GM18951 (cell line): ENCODE data around the gene UPK3BL2.
"Not testable (repeated sequence)": the region's sequence is repeated elsewhere in the genome, so short reads cannot be mapped to it uniquely, and the experiment has no call there.

Experiments
- in situ Hi-C: fragments of 300-500 bp; cut with MboI; formaldehyde crosslinking; loops from one replicate; pipeline ENCODE4 v1.12.0; 2022; ENCODE audit warnings: low sequenced_read_pairs, mixed read lengths, inconsistent platforms; ENCODE audit not compliant: unreplicated experiment

The UPK3BL2 gene

DNA sequence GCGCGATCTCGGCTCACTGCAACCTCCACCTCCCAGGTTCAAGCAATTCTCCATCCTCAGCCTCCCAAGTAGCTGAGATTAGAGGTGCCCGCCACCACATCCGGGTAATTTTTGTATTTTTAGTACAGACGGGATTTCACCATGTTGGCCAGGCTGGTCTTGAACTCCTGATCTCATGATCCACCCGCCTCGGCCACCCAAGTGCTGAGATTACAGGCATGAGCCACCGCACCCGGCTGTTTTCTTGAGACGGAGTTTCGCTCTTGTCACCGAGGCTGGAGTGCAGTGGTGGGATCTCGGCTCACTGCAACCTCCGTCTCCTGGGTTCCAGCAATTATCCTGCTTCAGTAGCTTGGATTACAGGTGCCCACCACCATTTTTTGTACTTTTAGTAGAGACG lies 45.2 kb downstream of the UPK3BL2 start:
- in situ Hi-C loops: not testable (repeated sequence)

- in situ Hi-C loops: not testable (repeated sequence)
Measured at GRCh38 chr7:102497308-102497707, 46.2 kb downstream of the UPK3BL2 start.

GRCh38 chr7:102496861-102497260 lies 46.6 kb downstream of the UPK3BL2 start:
- in situ Hi-C loops: not testable (repeated sequence)

DNA sequence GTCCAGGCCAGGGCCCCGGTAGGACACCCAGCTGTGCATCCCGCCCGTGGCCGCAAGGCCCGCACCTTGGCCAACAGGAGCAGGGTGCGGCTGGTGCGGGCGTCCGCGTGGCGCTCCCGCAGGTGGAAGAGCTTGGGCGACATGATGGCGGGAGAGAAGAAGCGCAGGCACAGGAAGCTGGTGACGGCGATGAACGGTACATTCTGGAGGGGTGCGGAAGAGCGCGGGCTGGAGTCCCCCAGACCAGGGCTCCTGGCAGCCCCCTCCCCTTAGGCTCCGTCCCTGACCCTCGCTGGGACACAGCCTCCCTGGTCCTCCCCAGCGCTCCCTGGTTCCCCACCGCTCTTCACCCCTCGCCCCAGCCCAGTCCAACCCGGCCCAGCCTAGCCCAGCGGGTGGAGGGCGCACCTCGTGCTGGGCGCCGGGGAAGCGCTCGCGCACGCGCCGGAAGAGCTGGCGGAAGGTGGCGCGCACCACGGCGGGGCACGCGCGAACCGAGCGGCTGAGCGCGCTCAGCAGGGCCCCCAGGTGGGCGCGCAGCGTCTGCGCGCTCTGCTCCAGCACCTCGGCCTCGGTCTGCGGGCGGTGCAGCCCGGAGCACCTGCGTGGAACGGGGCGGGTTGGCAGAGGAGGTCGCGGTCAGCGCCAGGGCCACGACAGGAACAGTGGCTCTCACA lies 48.9 kb downstream of the UPK3BL2 start:
- in situ Hi-C loops: not testable (repeated sequence)

- in situ Hi-C loops: not testable (repeated sequence)
Measured at GRCh38 chr7:102494026-102494425, 49.5 kb downstream of the UPK3BL2 start.

DNA sequence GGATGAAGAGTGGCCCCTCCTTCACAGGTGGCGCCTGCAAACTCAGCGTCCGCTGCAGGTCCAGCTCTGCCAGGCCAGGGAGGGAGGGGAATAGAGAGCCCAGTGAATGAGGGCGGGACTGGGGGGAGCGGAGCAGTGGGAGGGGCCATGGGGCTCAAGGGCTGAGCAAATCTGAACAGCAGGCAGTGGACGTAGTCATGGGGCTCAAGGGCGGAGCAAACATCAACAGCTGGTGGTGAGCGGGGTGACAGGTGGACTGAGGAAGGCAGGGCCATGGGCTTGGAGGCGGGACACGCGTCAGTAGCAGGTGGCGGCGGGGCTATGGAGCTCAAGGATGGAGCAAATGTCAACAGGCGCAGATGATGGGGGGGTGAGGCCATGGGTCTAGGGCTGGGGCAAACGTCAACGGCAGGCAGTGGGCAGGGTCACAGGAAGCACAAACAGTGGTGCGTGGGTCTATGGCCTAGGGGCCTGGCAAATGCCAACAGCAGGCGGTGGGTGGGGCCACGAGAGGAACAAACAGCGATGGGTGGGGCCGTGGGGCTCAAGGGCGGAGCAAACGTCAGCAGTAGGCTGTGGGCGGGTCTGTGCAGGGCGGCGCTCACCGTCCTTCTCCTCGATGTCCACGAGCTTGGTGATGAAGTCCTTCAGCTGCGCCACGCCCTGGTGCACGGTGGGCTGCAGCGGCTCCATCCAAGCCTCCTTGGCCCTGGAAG lies 50.1 kb downstream of the UPK3BL2 start:
- in situ Hi-C loops: not testable (repeated sequence)

DNA sequence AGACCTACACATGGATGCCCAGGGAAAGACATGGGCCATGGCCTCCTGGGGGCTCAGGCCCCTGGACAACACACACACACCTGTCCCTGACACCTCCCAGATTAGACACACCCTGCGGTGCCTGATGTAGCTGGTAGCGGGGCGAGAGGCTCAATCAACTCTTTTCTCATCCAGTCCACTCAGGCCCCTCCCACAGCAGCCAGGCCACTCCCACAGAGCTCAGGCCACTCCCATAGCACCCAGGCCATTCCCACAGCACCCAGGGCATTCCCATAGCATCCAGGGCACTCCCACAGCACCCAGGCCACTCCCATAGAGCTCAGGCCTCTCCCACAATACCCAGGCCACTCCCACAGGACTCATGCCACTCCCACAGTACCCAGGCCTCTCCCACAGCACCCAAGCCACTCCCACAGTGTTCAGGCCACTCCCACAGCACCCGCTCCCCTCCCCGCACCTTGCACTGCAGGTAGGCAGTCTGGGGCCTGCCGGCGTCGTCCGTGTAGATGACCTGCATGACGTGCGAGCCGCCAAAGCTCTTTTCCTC lies 52.9 kb downstream of the UPK3BL2 start:
- in situ Hi-C loops: not testable (repeated sequence)
